HG02798 (cell line): ENCODE measurements around the gene RSPO4.
A peak's percentile ranks its signal among the peaks of the same experiment; 100 is the strongest.
"Not testable (repeated sequence)": the region's sequence is repeated elsewhere in the genome, so short reads cannot be mapped to it uniquely, and the experiment has no call there.

Experiments
- ATAC-seq: cut with Tn5 transposase; IDR thresholded peaks from one replicate; pipeline ENCODE4 v1.9.1; 2021; ENCODE audit warnings: mild to moderate bottlenecking; ENCODE audit not compliant: unreplicated experiment, poor library complexity

RSPO4 gene

DNA sequence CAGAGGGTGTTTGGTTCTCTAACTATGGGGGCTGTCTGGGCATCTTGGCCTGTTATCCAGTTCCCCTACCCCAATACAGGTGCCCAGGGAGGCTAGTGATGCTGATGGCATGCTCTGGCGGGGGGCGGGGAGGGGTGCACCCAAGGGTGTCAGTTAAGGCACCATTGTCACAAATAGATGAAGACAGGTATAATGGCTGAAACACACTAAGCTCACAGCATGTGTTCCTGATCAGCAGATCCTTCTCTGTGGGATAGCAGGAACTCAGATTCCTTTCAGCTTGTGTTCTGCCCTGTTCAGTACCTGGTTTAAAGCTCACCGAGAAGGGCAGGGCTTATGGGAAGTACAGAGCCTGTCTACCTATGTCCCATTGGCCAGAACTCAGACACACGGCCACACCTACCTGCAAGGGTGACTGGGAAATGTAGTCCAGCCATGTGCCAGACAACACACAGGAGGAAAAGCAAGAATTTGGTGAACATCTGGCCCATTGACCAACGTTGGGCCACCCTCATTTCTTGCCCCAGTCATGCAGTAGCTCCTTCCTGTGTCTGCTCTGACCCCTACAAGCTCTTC lies 3.4 kb upstream of the RSPO4 start:
- ATAC-seq, result peak; percentile 54

DNA sequence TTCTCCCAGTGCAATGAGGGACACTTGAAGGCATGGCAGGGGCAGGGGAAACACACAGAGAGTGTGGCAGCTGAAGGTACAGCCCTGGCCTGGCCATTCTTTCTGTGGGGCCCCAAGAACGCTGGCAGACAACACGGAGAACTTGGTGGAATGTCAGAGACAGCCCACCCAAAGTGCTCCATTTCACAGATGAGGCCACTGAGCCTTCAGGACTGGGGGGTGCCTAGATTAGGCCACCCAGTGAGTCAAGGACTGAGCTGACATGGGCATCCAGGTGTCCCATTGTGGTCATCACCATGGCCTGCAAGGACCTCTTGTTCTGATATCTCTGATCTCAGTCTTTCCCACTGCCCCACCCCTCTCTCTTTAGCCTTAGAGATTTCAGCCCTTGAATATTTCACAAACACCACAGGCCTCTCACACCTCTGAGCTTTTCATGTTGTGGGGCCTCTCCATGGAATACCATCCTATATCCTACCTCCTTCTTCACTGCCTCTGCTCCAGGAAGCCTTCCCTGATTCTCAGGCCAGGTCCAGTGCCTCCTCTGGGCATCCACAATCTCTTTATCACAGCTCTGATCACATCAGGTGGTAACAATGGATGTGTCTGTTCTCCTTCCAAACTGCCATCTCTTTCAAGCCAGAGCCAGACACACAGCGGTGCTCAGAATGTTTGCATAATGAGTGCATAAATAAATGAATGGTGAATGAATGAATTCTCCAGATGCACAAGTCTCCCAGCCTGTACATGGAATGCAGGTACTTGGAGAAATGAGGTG lies 2.0 kb upstream of the RSPO4 start:
- no peak for ATAC-seq

DNA sequence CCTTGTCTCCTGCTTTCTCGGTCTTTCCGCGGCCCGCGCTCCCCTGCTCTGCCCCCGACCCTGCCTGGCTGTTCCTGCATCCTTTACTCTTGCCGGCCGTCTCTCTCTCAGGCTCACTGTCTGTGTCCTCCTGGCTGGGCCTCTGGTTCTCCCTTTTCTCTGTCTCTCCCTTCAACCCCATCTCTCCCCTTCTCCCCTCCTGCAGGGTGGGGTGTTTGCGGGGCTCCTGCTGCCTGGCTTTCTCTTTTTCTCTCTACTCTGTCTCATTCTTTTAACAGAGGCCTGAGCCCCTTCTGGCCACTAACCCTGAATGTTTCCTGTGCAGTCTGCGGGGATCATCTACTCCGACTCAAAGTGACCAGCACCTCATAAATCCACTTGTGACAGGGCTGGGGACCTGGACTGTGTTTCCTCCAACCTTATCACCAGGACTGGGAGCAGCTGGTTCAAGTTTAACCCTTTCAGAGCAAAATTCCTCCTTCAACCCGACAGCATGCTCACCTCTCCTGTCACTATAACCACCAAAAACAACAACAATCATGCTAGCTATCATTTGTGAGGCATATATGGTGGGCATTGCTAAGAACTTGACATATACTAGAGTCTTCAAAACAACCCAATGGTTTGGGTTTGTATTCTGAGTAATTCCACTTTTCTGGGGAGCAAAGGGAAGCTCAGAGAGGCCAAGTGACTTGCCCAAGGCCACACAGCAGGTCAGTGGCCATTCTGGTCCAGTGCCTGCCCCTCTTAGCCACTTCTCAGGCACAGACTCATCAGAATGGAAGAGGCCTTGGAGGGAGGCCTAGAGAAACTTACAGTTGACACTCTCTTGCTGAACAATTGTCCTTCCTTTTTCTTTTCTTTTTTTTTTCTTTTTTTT lies 811 bp upstream of the RSPO4 start:
- ATAC-seq, result no peak

DNA sequence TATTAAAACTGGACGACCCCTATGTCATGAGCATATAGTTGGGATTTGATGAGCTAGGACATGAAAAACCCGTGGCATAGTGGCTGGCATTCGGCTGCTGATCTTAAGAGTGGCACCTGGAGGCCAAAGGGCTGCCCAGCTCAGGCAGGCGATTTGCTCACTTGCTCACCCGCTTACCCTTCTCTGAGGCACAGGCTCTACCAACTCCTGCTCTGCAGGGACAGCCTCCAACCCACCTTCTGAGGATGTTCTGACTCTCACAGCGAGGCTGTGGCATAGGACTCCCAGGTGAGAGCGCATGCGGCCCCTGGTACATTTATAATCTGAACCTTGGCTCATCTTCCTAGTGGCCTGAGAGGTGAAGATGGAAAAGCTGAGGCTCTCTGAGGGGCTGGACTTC lies 995 bp downstream of the RSPO4 start:
- ATAC-seq, result no peak

DNA sequence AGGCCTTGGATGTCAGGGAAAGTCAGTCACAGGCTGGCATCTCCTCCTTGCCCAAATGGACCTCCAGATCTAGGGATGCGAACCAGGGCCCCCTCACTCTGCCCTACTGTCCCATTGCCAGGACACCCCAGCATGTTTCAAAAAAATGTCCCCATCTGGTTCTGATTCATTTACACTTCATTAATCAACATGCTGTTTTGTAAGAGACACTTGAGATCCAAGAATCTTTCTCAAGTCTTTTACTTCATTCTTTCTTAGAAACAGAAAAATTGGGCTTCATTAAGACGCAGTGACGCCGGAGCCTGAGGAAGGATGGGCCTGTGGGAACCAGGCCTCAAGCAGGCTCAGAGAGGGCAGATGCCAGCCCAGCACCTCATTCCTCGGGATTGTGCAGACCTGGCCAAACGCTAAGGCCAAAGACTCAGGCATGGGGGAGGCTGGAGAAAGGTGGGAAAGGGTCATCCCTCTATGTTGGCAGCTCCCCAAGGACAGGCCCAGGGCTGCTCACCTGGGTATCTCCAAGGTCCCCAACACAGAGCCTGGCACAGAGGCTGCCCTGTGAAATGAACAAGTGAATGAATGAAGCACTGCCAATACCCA lies 3.8 kb downstream of the RSPO4 start:
- no peak for ATAC-seq

DNA sequence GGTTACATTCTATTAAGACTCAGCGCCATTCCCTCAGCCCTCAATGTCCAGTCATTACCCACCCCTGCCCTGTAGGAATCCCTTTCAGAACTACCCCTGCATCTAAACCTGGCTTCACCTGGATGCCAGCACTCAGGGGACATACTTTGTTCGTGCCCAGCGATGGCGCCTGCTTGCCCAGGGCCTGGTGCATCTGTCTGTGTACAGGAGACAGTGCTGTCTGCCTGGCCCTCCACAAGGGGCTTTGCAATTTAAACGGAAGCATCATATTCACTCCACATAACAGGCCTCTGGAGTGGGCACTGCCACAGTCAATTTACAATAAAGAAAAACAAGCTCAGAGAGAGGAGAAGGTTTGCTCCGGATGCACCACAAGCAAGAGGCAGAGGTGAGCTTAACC lies 4.6 kb downstream of the RSPO4 start:
- no peak for ATAC-seq

DNA sequence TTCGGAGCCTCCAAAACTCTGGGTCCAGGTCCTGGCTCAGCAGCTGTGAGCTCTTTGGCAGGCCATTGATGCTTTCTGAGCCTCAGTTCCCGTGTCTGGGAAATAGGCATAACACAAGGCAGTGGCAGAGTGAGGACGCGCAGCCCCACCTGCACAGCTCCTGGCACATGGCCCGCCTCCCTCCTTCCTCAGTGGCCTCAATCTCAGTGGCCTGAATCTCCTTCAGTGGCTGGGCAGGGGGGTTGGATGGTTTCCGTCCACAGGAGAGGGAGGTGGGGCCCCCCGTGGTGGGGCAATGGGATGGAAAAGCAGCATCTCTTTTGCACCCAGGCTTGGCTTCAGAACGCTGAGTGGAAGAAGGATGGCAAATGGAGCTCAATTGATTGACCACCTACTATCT lies 5.1 kb downstream of the RSPO4 start:
- ATAC-seq, result no peak

DNA sequence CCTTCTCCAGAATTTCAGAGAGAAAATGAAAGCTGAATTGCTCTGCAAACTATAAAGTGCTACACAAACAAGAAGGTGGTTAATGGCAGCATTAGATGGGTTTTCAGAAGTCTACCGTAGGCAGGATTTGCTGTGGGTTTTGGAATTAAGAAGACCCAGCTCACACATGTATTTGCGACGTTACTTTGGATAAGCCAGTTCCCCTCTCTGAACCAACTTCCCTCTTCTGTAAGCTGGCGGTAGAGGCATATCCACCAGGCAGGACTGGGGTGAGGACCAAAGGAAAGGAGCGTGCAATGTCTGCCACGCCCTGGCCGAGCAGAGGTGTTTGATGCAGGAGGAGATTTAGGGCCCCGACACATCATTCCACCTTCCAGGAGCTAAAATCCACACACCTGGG lies 6.9 kb downstream of the RSPO4 start:
- ATAC-seq, result no peak

DNA sequence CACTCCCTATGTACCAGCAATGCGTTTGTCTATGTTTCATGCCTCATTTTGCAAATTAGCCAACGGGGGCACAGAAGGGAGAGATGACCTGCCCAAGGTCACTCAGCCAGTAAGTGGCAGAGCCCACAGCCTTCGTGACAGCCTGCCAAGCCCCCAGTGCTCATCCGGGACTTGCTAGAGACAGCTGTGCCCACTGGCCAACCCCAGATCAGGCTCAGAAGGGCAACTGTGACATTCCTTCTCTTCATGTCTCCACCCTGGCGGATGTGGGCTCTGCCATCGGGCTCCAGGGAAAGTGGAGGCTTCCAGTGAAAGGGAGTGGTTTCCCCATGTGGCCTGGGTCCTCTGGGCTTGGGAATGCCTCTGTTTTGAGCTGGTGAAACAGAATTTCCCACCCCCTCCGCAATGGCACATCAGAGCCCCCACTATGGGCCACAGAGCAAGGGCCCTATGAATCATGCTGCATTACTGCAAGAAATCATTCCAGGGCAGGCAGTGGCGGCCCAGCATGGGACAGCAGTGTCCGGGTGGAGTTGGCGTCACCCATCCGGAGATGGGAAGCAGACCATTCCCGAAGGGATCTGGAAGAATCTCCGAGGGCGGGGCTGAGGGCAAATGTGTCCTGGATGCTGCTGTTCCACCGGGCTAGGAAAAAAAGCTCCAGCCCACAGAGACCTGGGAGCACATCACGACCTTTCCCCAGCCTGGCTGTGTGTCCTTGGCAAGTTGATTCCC lies 9.1 kb downstream of the RSPO4 start:
- no peak for ATAC-seq

DNA sequence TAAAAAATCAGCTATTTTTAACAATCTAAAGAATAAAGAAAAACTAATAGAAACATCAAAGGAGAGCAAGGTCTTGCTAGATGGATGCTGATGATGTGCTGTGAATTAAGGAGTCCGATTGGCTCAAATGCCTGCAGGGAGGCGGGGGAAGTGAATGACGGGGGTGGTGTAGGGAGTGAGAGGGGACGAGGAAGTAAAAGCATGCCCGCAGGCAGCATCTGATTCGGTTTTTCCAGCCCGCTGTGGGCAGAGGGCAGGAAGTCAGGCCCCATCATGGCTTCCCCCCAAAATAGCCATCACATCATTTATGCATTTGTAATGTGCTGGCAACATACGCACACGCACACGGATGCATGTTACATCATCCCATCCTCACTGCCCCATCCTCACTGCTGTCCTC lies 10.3 kb downstream of the RSPO4 start:
- no peak for ATAC-seq

DNA sequence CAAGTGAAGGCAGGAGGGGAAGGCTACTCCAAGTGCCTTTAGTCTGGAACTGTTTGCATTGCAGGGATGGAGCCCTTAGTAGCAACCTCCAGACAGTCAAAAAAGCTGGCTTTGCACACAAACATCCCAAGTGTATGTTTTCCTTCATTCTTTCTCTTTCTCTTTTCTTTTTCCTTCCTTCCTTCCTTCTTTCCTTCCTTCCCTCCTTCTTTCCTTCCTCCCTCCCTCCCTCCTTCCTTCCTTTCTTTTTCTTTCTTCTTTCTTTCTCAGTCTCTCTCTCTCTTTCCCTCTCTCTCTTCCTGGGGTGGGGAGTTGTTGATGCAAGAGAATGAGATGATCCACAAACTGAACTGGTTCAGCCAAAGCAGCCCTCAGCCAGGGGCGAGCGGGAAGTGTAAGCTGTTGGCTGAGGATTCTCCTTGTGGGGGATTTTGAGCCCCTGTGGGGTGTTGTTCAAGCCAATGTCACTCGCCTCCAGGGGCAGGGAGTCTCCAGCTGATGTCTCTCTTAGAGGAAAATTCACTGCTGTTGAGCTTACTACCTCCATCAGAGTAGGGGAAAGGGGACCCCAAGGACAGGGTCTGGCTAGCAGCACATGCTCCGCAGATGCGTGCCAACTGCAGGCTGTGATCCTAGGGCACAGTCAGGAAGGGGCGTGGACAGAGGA lies 11.7 kb downstream of the RSPO4 start:
- ATAC-seq, result no peak

DNA sequence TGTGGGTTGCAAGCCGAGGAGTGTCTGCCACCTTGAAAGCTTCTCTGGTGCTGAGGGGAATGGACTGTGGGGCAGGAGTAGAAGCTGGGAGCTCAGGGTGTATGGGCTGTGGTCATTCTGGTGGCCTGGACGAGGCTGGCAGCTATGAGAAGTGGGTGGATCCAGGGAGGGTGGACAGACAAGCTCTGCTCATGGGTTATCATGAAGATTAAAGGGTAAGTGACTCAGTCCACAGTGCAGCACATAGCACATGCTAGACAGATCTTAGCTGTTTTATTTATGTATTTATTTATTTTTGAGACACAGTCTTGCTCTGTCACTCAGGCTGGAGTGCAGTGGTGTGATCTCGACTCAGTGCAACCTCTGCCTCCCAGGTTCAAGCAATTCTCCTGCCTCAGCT lies 13.8 kb downstream of the RSPO4 start:
- no peak for ATAC-seq

DNA sequence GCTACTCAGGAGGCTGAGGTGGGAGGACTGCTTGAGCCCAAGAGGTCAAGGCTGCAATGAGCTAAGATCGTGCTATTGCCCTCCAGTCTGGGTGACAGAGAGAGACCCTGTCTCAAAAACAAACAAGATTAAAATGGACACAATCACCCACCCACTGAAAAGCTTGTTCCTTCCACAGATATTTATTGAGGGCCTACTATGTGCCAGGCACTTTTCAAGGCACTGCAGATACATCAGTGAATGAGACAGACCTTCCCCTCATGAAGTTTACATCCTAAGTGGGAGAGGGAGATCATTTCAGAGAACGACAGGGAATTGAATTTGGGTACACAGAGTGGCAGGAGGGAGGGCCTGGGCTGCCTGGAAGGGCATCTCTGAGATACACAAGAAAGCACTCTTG lies 14.4 kb downstream of the RSPO4 start:
- no peak for ATAC-seq

DNA sequence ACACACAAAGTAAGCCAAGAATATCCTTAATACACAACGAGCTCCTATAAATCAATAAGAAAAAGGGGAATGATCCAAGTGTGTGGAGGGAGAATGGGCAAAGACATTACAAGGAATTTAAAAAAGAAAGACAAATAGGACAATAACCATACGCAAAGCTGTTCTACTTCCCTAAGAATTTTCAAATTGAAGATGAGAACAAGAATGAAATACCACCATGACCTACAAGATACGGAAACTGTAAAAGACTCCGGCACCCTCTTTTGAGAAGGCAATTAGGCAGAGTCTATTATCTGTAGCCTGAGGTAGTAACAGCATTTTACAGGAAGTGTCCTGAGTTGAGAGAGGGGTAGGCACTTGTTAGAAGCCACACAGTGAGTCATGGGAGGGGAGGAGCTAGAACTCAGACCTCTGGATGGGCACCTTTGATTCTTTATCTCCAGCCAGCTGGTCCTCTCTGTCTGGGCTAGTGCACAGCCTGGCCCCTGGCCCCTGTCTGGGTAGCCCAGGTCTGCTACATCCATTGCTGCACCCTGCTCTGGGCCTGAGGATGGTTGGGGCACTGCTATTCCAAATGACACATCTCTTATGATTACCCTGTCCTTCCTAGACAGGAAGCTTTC lies 15.3 kb downstream of the RSPO4 start:
- ATAC-seq, result no peak

DNA sequence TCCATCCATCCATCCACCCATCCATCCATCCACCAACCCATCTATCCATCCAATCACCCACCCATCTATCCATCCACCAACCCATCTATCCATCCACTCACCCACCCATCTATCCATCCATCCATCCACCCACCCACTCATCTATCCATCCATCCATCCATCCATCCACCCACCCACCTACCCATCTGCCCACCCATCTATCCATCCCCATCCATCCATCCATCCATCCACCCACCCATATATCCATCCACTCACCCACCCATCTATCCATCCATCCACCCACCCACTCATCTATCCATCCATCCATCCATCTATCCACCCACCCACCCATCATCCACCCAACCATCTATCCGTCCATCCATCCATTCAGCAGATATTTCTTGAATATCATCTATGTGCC lies 17.1 kb downstream of the RSPO4 start:
- ATAC-seq, result not testable (repeated sequence)

DNA sequence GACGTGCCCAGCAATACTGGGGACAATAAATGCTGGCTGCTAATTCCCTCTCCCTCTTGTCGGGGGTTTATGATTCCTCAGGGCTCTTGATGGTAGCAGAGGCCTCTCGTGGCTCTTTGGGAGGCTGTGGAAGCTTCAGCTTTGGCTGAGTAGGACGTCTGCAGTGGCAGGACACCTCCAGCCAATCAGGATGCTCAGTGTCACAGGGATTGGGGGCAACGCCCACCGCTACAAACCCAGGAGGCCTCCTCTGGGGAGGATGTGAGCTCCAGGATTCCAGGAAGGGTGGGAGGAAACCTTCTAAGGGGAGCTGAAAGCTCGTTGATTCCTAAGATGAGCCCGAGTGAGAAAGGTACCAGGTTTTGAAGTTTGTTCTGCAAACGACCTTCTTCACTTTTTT lies 19.4 kb downstream of the RSPO4 start:
- ATAC-seq, result no peak

DNA sequence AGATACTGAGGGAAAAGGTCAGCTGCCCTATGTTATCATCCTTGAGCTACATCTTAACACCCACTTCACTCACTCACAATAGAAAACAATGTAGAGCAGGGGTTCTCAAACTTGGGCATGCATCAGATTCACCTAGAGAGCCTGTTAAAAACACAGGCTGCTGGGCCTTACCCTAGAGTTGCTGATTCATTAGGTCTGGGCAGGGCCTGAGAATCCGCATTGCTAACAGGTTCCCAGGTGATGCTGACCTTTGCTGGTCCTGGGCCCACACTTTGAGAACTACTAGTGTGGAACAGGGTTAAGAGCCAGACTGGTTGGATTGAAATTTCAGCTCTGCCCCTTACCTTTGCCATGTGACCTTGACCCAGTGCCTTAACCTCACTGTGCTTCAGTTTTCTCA lies 25.1 kb downstream of the RSPO4 start:
- ATAC-seq, result no peak

DNA sequence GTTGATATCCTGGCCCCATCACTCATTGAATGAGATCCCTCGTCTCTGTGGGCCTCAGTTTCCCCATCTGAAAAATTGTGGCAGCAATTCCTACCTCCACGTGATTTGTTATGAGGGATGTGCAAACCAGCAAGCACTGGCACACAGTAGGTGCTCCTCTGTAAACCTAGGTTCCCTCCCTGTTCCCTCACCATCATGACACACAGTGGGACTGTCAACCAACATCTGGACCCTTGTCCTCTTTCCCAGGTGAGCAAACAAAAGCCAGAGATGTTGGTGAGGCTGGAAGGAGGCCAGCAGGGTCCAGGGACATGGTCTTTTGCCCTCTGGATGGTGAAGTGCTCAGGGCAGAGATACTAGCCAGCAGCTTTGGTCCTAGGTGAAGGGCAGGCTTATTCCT lies 26.1 kb downstream of the RSPO4 start:
- no peak for ATAC-seq

DNA sequence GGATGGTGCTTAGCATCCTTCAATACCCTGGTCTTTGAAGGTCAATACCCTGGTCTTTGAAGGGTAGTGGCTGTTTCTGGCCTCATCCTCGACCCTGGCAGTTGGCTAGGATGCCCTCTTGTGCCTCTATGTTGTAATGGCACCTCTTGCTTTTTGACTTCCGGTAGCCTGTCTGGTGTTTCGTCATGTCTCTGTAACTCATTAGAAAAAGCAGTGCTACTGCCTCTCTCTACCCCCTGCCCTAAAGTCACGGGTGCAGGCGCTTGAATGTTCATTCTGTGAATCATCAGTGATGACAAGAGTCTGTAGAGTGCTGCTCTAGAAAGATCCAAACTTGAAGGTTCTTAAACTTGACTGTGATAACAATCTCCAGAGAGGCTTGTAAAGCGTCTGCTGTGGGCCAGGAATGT lies 28.3 kb downstream of the RSPO4 start:
- ATAC-seq, result peak; percentile 64
